Neural cell (in vitro differentiated cells): Measurements from ENCODE around the gene APP. TPM values are rescaled to one million over a fixed set of nuclear protein-coding genes. Genes with fewer than 3 reads are reported as not detected.

Experiments
- H2AFZ ChIP-seq: fragments of 200-600, 300-800 bp; sonication (generic), shearing (Covaris generic); 2 replicates; pipeline ENCODE4 v1.6.0; 2014; ENCODE audit warnings: low read depth, mild to moderate bottlenecking, antibody characterized with exemption, low read length, moderate library complexity
- H3F3A ChIP-seq: fragments of 200-600 bp; shearing (Covaris generic); 2 replicates; pipeline ENCODE4 v1.6.1; 2016; ENCODE audit warnings: mild to moderate bottlenecking, moderate library complexity, mixed read lengths, antibody characterized with exemption, low read length; ENCODE audit not compliant: insufficient read depth, poor library complexity, severe bottlenecking
- H3K27ac ChIP-seq: fragments of 200-600, 300-800 bp; sonication (generic), shearing (Covaris generic); 2 replicates; pipeline ENCODE4 v1.5.1; 2014; ENCODE audit warnings: mild to moderate bottlenecking, low read length, moderate library complexity
- H3K27me3 ChIP-seq: fragments of 300-800, 200-600 bp; sonication (generic), shearing (Covaris generic); 2 replicates; pipeline ENCODE4 v1.6.0; 2014; ENCODE audit warnings: mild to moderate bottlenecking, low read depth, low read length, moderate library complexity; ENCODE audit not compliant: insufficient read depth
- H3K36me3 ChIP-seq: fragments of 300-800, 200-600 bp; sonication (generic), shearing (Covaris generic); 2 replicates; pipeline ENCODE4 v1.5.1; 2014; ENCODE audit warnings: mild to moderate bottlenecking, antibody characterized with exemption, low read length, moderate library complexity; ENCODE audit not compliant: insufficient read depth
- H3K4me2 ChIP-seq: fragments of 300-800, 200-600 bp; sonication (generic), shearing (Covaris generic); 2 replicates; pipeline ENCODE4 v1.6.0; 2014; ENCODE audit warnings: mild to moderate bottlenecking, low read length
- H3K4me3 ChIP-seq: fragments of 300-800, 200-600 bp; sonication (generic), shearing (Covaris generic); 2 replicates; pipeline ENCODE4 v1.5.1; 2014; ENCODE audit warnings: mild to moderate bottlenecking, low read length, moderate library complexity
- H3K79me2 ChIP-seq: fragments of 200-600 bp; shearing (Covaris generic); replicated peaks from 2 replicates; pipeline ENCODE4 v1.6.0; 2014; ENCODE audit warnings: mild to moderate bottlenecking, low read length, moderate library complexity; ENCODE audit not compliant: insufficient read depth
- H3K9ac ChIP-seq: fragments of 300-800, 200-600 bp; sonication (generic), shearing (Covaris generic); 2 replicates; pipeline ENCODE4 v1.6.1; 2016; ENCODE audit warnings: mild to moderate bottlenecking, low read length, mixed read lengths
- H3K9me2 ChIP-seq: fragments of 200-600 bp; shearing (Covaris generic); 2 replicates; pipeline ENCODE4 v1.6.1; 2016; ENCODE audit warnings: mild to moderate bottlenecking, low read length, mixed read lengths; ENCODE audit not compliant: insufficient read depth
- H3K9me3 ChIP-seq: fragments of 200-600, 300-800 bp; sonication (generic), shearing (Covaris generic); 2 replicates; pipeline ENCODE4 v1.6.1; 2016; ENCODE audit warnings: mild to moderate bottlenecking, mixed run types, low read length, moderate library complexity, mixed read lengths
- H4K20me1 ChIP-seq: fragments of 200-600 bp; shearing (Covaris generic); 2 replicates; pipeline ENCODE4 v1.6.1; 2016; ENCODE audit warnings: mild to moderate bottlenecking, mixed run types; ENCODE audit not compliant: insufficient read depth
- EP300 ChIP-seq: fragments of 450-650 bp; conservative IDR thresholded peaks from 2 replicates; pipeline ENCODE4 v1.6.1; 2014; ENCODE audit warnings: antibody characterized with exemption, mild to moderate bottlenecking, moderate library complexity; ENCODE audit not compliant: poor library complexity, severe bottlenecking
- EZH2 ChIP-seq: fragments of 200-600, 300-800 bp; shearing (Covaris generic), sonication (generic); IDR thresholded peaks from 2 replicates; pipeline ENCODE4 v1.6.1; 2014; ENCODE audit warnings: antibody characterized with exemption, low read length, borderline replicate concordance, mild to moderate bottlenecking; ENCODE audit not compliant: insufficient read depth, poor library complexity, severe bottlenecking
- MXI1 ChIP-seq: fragments of 450-650 bp; conservative IDR thresholded peaks from 2 replicates; pipeline ENCODE4 v1.6.1; 2014; ENCODE audit warnings: antibody characterized with exemption, mild to moderate bottlenecking; ENCODE audit not compliant: poor library complexity, severe bottlenecking
- POLR2AphosphoS5 ChIP-seq: IDR thresholded peaks from 2 replicates; pipeline ENCODE4 v1.6.1; 2012
- RAD21 ChIP-seq: fragments of 450-650 bp; conservative IDR thresholded peaks from 2 replicates; pipeline ENCODE4 v1.6.1; 2014; ENCODE audit warnings: antibody characterized with exemption, mild to moderate bottlenecking, moderate library complexity
- SMC3 ChIP-seq: fragments of 450-650 bp; conservative IDR thresholded peaks from 2 replicates; pipeline ENCODE4 v1.6.1; 2014; ENCODE audit warnings: antibody characterized with exemption, mild to moderate bottlenecking, moderate library complexity; ENCODE audit not compliant: poor library complexity
- TAF1 ChIP-seq: IDR thresholded peaks from 2 replicates; pipeline ENCODE4 v1.6.1; 2012; ENCODE audit warnings: low read depth
- polyA plus RNA-seq: library from polyadenylated mRNA; depleted of rRNA; stranded (reverse); fragments of >200 nt; gene quantifications from 2 replicates; pipeline ENCODE4 v1.2.3, GENCODE V29; 2014
- TF ChIP-seq, protein P1 (sequence below): IDR thresholded peaks from 2 replicates; pipeline ENCODE4 v1.6.1; 2012; ENCODE audit warnings: borderline replicate concordance
- TF ChIP-seq, protein P2 (sequence below): fragments of 450-650 bp; IDR thresholded peaks from 2 replicates; pipeline ENCODE4 v1.5.1; 2014; ENCODE audit warnings: antibody characterized with exemption, mild to moderate bottlenecking, moderate library complexity; ENCODE audit not compliant: poor library complexity, severe bottlenecking

APP gene
- polyA plus RNA-seq, 1 donor from 2014 or later = 470 TPM

DNA sequence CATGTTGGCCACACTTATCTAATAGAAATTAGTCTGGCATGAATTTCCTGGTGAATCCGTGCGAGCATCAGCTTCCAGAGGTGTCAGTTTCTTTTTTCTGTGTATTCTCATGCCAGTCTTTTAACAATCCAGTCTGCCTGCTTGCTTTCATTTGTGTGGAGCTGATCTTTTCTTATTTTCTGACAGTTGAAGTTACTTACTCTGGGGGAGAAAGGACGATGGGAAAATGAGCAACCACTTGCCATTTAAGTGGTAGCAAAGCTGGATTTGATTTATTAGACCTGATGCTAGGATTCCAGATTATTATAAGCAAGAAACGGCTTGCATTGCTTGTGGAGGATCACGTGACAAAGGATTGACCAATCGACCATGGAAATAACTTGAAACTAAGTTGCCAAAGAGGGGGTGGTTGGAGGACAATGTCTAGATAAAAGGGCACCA is 24.3 kb upstream of the APP start:
- Histone ChIP-seq H3K9me2 (no peaks in the 10 kb centered on the region), H3K27ac (no peak overlapping the region), H3F3A (no peaks in the 10 kb centered on the region), H3K27me3 (no peaks in the 10 kb centered on the region), H3K9ac (no peak overlapping the region), H4K20me1 (no peaks in the 10 kb centered on the region), H3K36me3 (no peaks in the 10 kb centered on the region), H3K4me3 (no peak overlapping the region), H3K79me2 (no peaks in the 10 kb centered on the region), H3K9me3 (no peaks in the 10 kb centered on the region), H3K4me2 (no peak overlapping the region), H2AFZ (no peak overlapping the region)
- TF ChIP-seq SMC3 (no peak), MXI1 (no peak), EP300 (no peak), POLR2AphosphoS5 (no peak), EZH2 (no peak), TAF1 (no peak), RAD21 (no peak)
- TF ChIP-seq, protein P1, sequence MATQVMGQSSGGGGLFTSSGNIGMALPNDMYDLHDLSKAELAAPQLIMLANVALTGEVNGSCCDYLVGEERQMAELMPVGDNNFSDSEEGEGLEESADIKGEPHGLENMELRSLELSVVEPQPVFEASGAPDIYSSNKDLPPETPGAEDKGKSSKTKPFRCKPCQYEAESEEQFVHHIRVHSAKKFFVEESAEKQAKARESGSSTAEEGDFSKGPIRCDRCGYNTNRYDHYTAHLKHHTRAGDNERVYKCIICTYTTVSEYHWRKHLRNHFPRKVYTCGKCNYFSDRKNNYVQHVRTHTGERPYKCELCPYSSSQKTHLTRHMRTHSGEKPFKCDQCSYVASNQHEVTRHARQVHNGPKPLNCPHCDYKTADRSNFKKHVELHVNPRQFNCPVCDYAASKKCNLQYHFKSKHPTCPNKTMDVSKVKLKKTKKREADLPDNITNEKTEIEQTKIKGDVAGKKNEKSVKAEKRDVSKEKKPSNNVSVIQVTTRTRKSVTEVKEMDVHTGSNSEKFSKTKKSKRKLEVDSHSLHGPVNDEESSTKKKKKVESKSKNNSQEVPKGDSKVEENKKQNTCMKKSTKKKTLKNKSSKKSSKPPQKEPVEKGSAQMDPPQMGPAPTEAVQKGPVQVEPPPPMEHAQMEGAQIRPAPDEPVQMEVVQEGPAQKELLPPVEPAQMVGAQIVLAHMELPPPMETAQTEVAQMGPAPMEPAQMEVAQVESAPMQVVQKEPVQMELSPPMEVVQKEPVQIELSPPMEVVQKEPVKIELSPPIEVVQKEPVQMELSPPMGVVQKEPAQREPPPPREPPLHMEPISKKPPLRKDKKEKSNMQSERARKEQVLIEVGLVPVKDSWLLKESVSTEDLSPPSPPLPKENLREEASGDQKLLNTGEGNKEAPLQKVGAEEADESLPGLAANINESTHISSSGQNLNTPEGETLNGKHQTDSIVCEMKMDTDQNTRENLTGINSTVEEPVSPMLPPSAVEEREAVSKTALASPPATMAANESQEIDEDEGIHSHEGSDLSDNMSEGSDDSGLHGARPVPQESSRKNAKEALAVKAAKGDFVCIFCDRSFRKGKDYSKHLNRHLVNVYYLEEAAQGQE = no peak
- TF ChIP-seq, protein P2, sequence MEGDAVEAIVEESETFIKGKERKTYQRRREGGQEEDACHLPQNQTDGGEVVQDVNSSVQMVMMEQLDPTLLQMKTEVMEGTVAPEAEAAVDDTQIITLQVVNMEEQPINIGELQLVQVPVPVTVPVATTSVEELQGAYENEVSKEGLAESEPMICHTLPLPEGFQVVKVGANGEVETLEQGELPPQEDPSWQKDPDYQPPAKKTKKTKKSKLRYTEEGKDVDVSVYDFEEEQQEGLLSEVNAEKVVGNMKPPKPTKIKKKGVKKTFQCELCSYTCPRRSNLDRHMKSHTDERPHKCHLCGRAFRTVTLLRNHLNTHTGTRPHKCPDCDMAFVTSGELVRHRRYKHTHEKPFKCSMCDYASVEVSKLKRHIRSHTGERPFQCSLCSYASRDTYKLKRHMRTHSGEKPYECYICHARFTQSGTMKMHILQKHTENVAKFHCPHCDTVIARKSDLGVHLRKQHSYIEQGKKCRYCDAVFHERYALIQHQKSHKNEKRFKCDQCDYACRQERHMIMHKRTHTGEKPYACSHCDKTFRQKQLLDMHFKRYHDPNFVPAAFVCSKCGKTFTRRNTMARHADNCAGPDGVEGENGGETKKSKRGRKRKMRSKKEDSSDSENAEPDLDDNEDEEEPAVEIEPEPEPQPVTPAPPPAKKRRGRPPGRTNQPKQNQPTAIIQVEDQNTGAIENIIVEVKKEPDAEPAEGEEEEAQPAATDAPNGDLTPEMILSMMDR = no peak

DNA sequence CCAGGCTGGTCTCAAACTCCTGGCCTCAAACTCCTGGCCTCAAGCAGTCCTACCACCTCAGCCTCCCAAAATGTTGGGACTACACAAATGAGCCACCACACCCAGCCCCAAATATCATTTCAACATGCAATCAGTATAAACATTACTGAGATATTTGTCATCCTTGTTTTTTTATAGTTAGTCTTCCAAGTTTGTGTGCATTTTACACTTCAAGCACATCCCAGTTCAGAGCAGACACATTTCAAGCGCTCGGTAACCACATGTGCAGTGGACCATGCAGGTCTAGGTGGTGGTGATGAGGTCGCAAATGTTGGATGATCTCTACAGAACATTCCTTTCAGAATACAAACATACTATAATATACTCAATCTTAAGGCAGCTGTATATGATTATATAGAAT is 23.8 kb upstream of the APP start:
- Histone ChIP-seq H3K27ac (no peak overlapping the region), H4K20me1 (no peaks in the 10 kb centered on the region), H3K27me3 (no peaks in the 10 kb centered on the region), H3K9ac (no peak overlapping the region), H3K36me3 (no peaks in the 10 kb centered on the region), H3K4me3 (no peak overlapping the region), H3K9me2 (no peaks in the 10 kb centered on the region), H3K79me2 (no peaks in the 10 kb centered on the region), H3F3A (no peaks in the 10 kb centered on the region), H2AFZ (no peak overlapping the region), H3K9me3 (no peaks in the 10 kb centered on the region), H3K4me2 (no peak overlapping the region)
- TF ChIP-seq, protein P1 = no peak
- TF ChIP-seq SMC3 = no peak
- no peak for TF ChIP-seq MXI1
- no peak for TF ChIP-seq EP300
- no peak for TF ChIP-seq RAD21
